ENCODE measurements around the gene GPR132. TPM values are rescaled to one million over a fixed set of nuclear protein-coding genes. Genes with fewer than 3 reads are reported as not detected.

Gene GPR132
- total RNA-seq, 2 donors from 2014 or later, result 38.2 to 49.6 TPM

DNA sequence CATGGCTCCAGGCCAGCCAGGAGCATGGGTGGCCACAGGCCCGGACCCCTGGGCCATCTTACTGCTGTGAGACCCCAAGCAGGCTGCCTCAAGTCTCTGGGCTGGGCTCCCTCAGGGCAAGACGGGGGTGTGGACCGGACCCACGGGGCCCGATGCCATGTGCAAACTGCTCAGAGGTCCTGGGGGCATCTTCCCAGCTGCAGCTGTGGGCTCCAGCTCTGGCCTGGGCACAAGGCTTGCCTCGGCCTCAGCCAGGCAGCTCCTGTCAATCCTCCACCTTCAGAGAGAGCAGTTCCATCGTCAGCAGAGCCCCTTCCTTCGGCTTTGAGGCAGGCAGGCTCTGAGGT lies 12.4 kb upstream of the GPR132 start:
- ATAC-seq (replicated peaks in 1 of 2) (no peak), DNase-seq (no peak)
- H3K27me3 Mint-ChIP-seq (ENCODE audit: low read depth), result no peaks in the 10 kb centered on the region
- H3K36me3 Mint-ChIP-seq (ENCODE audit: insufficient read depth in 2 of 2), result no peaks in the 10 kb centered on the region
- peaks cover 23% of the 10 kb centered on the region for H3K4me1 Mint-ChIP-seq (ENCODE audit: low read depth)
- no peak overlapping the region for H3K27ac Mint-ChIP-seq
- H3K9me3 Mint-ChIP-seq, result no peaks in the 10 kb centered on the region
- H3K4me3 Mint-ChIP-seq, result peak overlapping the region in 1 of 2 donors; percentile 25

DNA sequence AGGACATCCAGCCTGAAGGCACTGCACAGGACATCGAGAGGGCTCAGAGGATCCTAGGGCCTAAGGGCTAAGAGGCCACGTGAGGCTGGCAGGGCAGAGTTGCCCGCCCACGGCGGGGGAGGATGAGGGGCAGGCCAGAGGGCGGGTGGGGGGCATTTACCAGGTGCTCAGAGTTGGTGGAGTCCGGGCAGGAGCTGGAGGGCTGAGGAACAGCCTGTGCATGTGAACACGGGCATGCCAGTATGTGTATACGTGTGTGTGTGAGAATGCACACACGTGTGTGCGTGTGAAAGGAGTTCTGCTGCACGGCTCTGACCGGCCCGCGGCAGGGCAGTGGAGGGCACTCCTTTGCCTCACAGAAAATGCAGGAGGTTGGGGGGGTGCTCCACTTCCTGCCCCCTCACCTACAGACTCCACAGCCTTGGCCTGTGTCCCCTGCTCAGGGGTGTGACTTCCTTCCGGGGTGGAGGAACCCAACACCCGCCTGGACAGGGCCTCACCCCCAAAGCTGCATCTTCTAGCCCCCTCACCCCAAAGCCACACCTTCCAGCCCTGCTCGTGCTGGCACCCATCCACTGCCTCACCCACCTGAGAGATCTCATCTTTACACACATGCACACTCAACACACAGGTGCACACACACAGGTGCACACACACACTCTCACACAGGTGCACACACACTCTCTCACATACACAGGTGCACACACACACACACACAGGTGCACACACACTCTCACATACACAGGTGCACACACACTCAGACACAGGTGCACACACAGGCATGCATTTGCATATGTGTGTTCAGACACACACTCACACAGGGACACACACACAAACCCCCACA lies 11.8 kb upstream of the GPR132 start:
- ATAC-seq (replicated peaks in 1 of 2) (peak; percentile 29 to 54), DNase-seq (no peak)
- H3K27me3 Mint-ChIP-seq (ENCODE audit: low read depth), result no peaks in the 10 kb centered on the region
- no peaks in the 10 kb centered on the region for H3K36me3 Mint-ChIP-seq (ENCODE audit: insufficient read depth in 2 of 2)
- peak overlapping the region in 1 of 2 donors; percentile 44 for H3K4me3 Mint-ChIP-seq
- no peak overlapping the region for H3K27ac Mint-ChIP-seq
- H3K4me1 Mint-ChIP-seq (ENCODE audit: low read depth), result peaks cover 23% of the 10 kb centered on the region
- no peaks in the 10 kb centered on the region for H3K9me3 Mint-ChIP-seq

DNA sequence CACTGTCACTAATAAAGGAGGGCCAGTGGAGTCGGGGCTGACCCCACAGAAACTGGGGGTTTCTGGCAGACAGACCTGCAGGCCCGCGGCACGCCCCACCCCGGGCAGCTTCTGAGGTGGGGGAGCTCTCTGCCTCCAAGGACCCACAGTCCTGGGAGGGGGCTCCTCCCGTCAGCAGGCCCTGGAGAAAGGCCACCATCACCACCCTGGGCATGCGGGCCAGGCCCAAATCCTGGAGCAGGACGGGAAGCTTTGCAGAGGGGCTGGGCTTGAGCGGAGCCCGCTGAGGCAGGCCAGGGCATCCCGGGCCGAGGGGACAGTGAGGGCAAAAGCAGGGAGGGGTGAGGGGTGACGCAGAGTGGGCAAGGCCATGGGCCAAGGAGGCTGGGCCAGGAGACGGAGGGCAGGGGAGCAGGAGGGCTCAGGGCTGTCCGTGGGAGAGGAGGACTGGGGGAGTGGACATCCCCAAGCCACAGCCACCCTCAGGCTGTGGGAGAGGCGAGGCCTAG lies 11.1 kb upstream of the GPR132 start:
- H3K36me3 Mint-ChIP-seq (ENCODE audit: insufficient read depth in 2 of 2), result no peaks in the 10 kb centered on the region
- DNase-seq (no peak), ATAC-seq (replicated peaks in 1 of 2) (no peak)
- H3K27ac Mint-ChIP-seq, result no peak overlapping the region
- no peaks in the 10 kb centered on the region for H3K9me3 Mint-ChIP-seq
- H3K4me3 Mint-ChIP-seq, result peak overlapping the region in 1 of 2 donors; percentile 44
- H3K4me1 Mint-ChIP-seq (ENCODE audit: low read depth), result peaks cover 27% of the 10 kb centered on the region
- H3K27me3 Mint-ChIP-seq (ENCODE audit: low read depth), result no peaks in the 10 kb centered on the region

DNA sequence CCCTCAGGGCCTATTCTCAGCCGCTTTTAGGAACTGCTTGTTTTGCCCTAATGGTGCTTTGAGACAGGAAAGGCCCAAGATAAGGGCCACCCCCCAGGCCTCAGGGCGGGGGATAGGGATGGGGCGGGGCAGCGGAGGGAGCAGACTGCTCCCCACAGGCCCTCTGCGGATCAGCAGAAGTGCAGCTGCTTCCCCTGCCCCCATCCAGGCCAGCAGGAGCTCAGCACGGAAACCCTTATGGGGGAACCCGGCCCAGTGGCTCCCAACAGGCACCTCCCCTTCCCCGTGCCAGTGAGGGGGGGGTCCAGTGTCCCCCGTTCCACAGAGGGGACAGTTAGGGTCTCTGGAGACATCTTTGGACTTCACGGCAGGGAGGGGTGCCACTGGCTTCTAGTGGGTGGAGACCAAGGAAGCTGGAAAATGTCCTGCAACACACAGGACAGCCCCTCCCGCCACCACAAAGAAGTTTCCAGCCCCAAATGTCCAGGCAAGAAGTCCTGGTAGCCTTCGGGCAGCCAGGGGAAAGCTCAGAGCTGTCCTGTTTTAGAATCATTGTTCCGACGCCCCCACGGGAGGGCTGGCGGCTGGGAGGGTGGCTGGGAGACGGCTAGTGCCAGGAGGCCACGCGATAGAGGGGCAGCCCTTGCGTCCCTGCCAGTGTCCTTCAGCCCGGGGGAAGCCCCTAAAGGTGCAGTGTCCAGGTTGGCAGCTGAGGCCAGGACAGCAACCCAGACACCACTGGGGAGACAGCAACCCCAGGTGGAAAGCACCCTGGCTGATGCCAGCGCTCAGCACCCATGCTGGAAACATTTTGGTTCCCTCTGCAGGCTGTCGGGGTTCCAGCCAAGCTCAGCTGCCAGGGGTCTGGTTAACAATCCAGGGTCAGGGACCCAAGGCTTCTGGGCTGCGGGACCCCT lies 10.4 kb upstream of the GPR132 start:
- no peaks in the 10 kb centered on the region for H3K9me3 Mint-ChIP-seq
- no peak overlapping the region for H3K27ac Mint-ChIP-seq
- peaks cover 34% of the 10 kb centered on the region for H3K4me1 Mint-ChIP-seq (ENCODE audit: low read depth)
- DNase-seq (peak; percentile 50 to 53), ATAC-seq (replicated peaks in 1 of 2) (peak; percentile 14 to 25)
- H3K27me3 Mint-ChIP-seq (ENCODE audit: low read depth), result no peaks in the 10 kb centered on the region
- H3K4me3 Mint-ChIP-seq, result peak overlapping the region in 1 of 2 donors; percentile 52
- no peaks in the 10 kb centered on the region for H3K36me3 Mint-ChIP-seq (ENCODE audit: insufficient read depth in 2 of 2)

DNA sequence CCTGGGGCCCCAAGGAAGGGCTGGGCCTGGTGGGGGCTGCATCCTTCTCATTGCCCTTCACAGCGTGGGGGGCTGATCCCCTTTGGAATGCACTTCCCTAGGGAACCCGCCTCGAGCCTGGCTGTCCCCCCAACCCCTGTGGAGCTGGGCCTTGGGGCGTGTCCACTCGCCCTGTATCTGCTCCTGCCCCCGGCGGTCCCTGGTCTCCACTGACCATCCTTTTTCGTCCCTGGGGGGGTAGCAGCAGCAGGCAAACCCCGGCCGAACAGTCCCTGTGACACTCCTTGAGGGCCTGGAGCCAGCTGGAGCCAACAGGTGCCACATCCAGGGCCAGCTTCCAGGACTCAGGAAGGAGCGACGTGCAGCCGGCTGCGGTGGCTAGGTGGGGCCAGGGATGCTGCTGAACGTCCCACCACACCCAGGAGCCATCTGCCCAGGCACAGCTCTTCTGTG lies 9.4 kb upstream of the GPR132 start:
- Mint-ChIP-seq H3K9me3 (no peaks in the 10 kb centered on the region), H3K4me3 (no peak overlapping the region), H3K4me1 (ENCODE audit: low read depth) (peaks cover 44% of the 10 kb centered on the region), H3K27me3 (ENCODE audit: low read depth) (no peaks in the 10 kb centered on the region), H3K36me3 (ENCODE audit: insufficient read depth in 2 of 2) (no peaks in the 10 kb centered on the region), H3K27ac (no peak overlapping the region)
- no peak for ATAC-seq (replicated peaks in 1 of 2)
- no peak for DNase-seq

DNA sequence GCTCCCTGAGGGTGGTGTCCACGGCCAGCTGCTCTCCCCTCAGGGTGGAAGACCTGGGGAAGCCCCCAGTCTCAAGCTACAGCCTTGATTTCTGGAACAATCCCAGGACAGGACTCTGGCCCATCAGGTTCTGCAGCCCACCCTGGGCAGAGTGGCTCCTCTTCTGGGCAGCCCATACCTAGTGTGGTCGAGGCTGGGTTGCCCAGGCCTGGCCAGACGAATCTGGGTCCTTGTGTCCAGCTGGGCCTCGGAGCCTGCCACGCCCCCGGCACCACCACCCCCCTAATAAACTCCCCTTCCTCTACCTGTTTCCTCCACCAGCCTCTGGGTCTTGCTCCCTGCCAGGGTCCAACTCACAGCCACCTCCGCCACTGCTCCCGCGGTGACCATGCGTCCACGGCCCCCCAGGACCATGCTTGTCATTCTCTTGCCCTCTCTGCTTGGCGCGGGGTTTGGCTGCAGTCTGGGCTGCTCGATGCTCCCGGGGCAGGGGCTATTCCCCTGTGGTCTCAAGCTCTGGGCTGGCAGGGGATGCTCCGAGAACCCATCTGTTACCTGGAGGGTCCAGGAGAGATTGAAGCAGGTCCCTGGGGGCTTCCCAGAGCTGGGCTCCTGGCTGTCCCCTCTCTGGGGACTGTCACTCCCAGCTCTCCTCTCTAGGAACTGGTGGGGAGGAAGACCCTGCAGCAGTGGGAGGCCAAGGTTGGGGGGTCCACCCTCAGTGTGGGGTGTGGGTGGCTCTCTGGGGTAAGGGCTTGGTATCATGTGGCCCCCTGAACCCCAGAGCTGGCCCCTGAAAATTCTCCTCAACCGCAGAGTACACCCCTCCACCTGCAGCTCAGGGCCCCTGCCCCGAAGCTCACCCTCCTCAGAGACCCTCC lies 8.7 kb upstream of the GPR132 start:
- no peak overlapping the region for H3K27ac Mint-ChIP-seq
- H3K27me3 Mint-ChIP-seq (ENCODE audit: low read depth), result no peaks in the 10 kb centered on the region
- no peaks in the 10 kb centered on the region for H3K9me3 Mint-ChIP-seq
- H3K4me3 Mint-ChIP-seq, result no peak overlapping the region
- H3K4me1 Mint-ChIP-seq (ENCODE audit: low read depth), result peaks cover 51% of the 10 kb centered on the region
- ATAC-seq (replicated peaks in 1 of 2) (no peak), DNase-seq (no peak)
- peaks cover under 1% of the 10 kb centered on the region in 2 donors for H3K36me3 Mint-ChIP-seq (ENCODE audit: insufficient read depth in 2 of 2)

DNA sequence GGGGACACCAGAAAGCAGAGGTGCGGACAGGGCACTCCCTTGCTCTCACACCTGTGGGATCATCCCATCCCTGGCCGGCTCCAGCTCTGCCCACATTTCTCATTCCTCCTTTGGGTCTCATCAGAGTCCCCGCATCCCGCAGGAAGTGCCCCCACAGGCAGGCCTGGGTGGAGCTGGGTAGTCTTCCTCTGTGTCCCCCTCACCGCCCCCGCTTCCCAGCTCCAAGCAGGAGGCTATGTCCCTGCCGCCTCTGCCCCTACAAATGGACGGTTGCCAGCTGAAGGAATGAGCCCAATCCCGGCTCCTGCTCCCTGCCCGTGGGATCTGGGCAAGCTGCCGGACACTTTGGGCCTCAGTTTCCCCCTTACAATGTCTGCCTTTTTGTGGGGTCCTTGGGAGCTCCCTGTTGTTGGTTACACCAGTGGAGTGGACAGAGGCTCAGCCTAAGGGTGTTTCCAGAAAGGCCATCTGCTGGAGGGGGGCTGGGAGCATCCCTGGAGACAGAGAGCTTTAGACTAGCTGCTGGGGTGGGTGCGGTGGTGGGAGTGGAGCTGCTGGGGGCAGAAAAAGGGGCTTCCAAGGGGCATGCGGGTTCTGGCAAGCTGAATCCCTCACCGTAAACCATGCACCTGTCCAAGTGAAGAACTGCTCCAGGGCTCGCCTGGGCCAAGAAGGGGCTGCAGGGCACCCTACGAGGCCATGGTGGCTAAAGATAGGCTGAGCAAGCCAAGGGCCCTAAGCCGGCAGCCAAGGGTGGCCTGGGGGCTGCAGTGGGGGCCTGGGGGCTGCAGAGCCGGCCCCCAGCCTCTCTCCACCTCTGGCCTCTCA lies 7.9 kb upstream of the GPR132 start:
- ATAC-seq (replicated peaks in 1 of 2), result no peak
- peaks cover 58% of the 10 kb centered on the region for H3K4me1 Mint-ChIP-seq (ENCODE audit: low read depth)
- H3K4me3 Mint-ChIP-seq, result no peak overlapping the region
- H3K27ac Mint-ChIP-seq, result no peak overlapping the region
- no peaks in the 10 kb centered on the region for H3K9me3 Mint-ChIP-seq
- peaks cover 1 to 2% of the 10 kb centered on the region in 2 donors for H3K36me3 Mint-ChIP-seq (ENCODE audit: insufficient read depth in 2 of 2)
- DNase-seq, result no peak
- H3K27me3 Mint-ChIP-seq (ENCODE audit: low read depth), result no peaks in the 10 kb centered on the region

DNA sequence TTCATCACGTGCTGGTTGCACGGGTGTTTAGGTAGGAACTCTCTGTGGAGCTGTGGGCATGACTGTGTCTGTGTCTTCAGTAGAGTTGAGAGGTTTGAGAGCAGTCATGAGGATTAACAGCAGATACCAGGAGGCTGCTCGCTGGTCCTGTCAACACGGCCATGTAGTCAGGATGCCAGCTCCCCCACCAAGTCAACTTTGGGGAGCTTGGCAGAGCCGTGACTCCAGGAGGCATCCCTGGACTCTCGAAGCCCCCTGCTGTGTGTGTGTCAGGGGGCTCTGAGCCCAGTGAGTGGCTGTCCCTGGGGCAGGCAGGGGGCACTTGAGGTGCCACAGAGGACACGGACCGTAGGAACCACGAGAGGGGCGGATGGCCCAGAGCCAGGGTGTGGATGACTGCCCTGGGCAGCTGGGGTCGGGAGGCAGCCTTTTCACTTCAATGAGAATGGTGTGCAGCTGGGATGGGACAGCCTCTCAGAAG lies 7.2 kb upstream of the GPR132 start:
- Mint-ChIP-seq H3K4me1 (ENCODE audit: low read depth) (peaks cover 60% of the 10 kb centered on the region), H3K4me3 (no peak overlapping the region), H3K36me3 (ENCODE audit: insufficient read depth in 2 of 2) (peaks cover 1 to 2% of the 10 kb centered on the region in 2 donors), H3K27me3 (ENCODE audit: low read depth) (no peaks in the 10 kb centered on the region), H3K9me3 (no peaks in the 10 kb centered on the region), H3K27ac (no peak overlapping the region)
- ATAC-seq (replicated peaks in 1 of 2), result no peak
- DNase-seq, result no peak

DNA sequence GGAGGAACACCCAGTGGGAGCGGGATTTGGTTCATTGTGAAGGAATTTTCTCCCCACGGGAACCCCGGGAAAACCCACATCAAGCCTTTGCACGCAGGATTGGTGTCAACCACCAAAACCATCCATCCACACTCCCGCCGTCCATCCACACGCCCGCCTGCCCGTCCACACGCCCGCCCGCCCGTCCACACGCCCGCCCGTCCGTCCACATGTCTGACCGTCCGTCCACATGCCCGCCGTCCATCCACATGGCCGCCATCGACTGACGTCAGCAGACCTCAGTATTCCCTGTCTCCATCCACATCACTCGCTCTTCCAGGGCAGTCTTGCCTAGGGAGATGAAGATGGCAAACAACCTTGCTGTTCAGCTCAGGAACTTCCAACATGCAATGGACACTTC lies 6.7 kb upstream of the GPR132 start:
- no peak for ATAC-seq (replicated peaks in 1 of 2)
- H3K9me3 Mint-ChIP-seq, result no peaks in the 10 kb centered on the region
- H3K36me3 Mint-ChIP-seq (ENCODE audit: insufficient read depth in 2 of 2), result peaks cover 1 to 2% of the 10 kb centered on the region in 2 donors
- H3K4me1 Mint-ChIP-seq (ENCODE audit: low read depth), result peaks cover 60% of the 10 kb centered on the region
- H3K27ac Mint-ChIP-seq, result no peak overlapping the region
- no peak for DNase-seq
- no peaks in the 10 kb centered on the region for H3K27me3 Mint-ChIP-seq (ENCODE audit: low read depth)
- no peak overlapping the region for H3K4me3 Mint-ChIP-seq

DNA sequence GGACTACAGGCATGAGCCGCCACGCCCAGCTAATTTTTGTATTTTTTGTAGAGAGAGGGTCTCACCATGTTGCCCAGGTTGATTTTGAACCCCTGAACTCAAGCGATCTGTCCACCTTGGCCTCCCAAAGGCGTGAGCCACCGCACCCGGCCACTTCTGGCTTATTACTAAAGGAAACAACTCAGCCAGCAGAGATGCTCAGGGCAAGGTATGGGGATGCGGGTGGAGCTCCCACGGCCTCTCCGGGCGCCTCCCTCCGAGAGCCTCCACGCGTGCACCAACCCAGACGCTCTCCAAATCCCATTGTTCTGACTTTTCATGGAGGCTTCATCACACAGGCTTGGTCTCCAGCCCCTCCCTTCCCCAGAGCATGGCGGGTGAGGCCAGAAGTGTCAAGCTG lies 6.1 kb upstream of the GPR132 start:
- Mint-ChIP-seq H3K27ac (peak overlapping the region; percentile 34), H3K27me3 (ENCODE audit: low read depth) (no peaks in the 10 kb centered on the region), H3K9me3 (no peaks in the 10 kb centered on the region), H3K4me1 (ENCODE audit: low read depth) (peaks cover 57% of the 10 kb centered on the region), H3K36me3 (ENCODE audit: insufficient read depth in 2 of 2) (peaks cover 1 to 2% of the 10 kb centered on the region in 2 donors), H3K4me3 (peak overlapping the region; percentile 16 to 54)
- ATAC-seq (replicated peaks in 1 of 2), result no peak
- no peak for DNase-seq

DNA sequence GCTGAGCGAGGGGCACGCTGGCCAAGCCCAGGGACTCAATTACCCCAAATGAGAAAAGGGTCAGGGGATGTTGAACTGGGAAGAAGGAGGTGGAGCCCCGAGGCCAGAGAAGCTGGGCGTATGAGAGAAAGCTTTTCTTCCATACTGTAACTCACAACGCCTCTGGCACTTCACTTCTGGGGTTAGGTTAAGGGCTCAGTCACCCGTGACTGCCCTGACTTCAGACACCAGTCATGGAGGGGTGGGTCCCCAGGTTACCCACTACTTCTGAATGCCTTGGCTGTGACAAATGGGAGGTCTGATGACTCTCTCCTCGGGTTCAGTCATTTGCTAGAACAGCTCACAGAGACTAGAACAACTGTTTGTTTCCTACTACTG lies 5.5 kb upstream of the GPR132 start:
- peak overlapping the region; percentile 92 for H3K27ac Mint-ChIP-seq
- ATAC-seq (replicated peaks in 1 of 2) (peak; percentile 71 to 74), DNase-seq (peak; percentile 77 to 83)
- H3K27me3 Mint-ChIP-seq (ENCODE audit: low read depth), result no peaks in the 10 kb centered on the region
- H3K9me3 Mint-ChIP-seq, result no peaks in the 10 kb centered on the region
- H3K36me3 Mint-ChIP-seq (ENCODE audit: insufficient read depth in 2 of 2), result peaks cover 1 to 2% of the 10 kb centered on the region in 2 donors
- H3K4me1 Mint-ChIP-seq (ENCODE audit: low read depth), result peaks cover 57% of the 10 kb centered on the region
- H3K4me3 Mint-ChIP-seq, result peak overlapping the region; percentile 72 to 74
